Measurements from ENCODE around the gene HERC2.
"Not testable (repeated sequence)": the region's sequence is repeated elsewhere in the genome, so short reads cannot be mapped to it uniquely, and the experiment has no call there.

- TF ChIP-seq, protein P1, sequence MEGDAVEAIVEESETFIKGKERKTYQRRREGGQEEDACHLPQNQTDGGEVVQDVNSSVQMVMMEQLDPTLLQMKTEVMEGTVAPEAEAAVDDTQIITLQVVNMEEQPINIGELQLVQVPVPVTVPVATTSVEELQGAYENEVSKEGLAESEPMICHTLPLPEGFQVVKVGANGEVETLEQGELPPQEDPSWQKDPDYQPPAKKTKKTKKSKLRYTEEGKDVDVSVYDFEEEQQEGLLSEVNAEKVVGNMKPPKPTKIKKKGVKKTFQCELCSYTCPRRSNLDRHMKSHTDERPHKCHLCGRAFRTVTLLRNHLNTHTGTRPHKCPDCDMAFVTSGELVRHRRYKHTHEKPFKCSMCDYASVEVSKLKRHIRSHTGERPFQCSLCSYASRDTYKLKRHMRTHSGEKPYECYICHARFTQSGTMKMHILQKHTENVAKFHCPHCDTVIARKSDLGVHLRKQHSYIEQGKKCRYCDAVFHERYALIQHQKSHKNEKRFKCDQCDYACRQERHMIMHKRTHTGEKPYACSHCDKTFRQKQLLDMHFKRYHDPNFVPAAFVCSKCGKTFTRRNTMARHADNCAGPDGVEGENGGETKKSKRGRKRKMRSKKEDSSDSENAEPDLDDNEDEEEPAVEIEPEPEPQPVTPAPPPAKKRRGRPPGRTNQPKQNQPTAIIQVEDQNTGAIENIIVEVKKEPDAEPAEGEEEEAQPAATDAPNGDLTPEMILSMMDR (IDR thresholded peaks at IDR 0.05; ENCODE audit: low read depth, low read length, missing input control), result not testable (repeated sequence)
- TF ChIP-seq EGR1 (IDR thresholded peaks at IDR 0.05; ENCODE audit: low read depth in 2 of 2); RXRA (IDR thresholded peaks at IDR 0.05); RAD21 (IDR thresholded peaks at IDR 0.05); JUND (IDR thresholded peaks at IDR 0.05): not testable (repeated sequence)
- TF ChIP-seq, protein P2, sequence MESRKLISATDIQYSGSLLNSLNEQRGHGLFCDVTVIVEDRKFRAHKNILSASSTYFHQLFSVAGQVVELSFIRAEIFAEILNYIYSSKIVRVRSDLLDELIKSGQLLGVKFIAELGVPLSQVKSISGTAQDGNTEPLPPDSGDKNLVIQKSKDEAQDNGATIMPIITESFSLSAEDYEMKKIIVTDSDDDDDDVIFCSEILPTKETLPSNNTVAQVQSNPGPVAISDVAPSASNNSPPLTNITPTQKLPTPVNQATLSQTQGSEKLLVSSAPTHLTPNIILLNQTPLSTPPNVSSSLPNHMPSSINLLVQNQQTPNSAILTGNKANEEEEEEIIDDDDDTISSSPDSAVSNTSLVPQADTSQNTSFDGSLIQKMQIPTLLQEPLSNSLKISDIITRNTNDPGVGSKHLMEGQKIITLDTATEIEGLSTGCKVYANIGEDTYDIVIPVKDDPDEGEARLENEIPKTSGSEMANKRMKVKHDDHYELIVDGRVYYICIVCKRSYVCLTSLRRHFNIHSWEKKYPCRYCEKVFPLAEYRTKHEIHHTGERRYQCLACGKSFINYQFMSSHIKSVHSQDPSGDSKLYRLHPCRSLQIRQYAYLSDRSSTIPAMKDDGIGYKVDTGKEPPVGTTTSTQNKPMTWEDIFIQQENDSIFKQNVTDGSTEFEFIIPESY (IDR thresholded peaks at IDR 0.05), result not testable (repeated sequence)
- TF ChIP-seq, protein P3, sequence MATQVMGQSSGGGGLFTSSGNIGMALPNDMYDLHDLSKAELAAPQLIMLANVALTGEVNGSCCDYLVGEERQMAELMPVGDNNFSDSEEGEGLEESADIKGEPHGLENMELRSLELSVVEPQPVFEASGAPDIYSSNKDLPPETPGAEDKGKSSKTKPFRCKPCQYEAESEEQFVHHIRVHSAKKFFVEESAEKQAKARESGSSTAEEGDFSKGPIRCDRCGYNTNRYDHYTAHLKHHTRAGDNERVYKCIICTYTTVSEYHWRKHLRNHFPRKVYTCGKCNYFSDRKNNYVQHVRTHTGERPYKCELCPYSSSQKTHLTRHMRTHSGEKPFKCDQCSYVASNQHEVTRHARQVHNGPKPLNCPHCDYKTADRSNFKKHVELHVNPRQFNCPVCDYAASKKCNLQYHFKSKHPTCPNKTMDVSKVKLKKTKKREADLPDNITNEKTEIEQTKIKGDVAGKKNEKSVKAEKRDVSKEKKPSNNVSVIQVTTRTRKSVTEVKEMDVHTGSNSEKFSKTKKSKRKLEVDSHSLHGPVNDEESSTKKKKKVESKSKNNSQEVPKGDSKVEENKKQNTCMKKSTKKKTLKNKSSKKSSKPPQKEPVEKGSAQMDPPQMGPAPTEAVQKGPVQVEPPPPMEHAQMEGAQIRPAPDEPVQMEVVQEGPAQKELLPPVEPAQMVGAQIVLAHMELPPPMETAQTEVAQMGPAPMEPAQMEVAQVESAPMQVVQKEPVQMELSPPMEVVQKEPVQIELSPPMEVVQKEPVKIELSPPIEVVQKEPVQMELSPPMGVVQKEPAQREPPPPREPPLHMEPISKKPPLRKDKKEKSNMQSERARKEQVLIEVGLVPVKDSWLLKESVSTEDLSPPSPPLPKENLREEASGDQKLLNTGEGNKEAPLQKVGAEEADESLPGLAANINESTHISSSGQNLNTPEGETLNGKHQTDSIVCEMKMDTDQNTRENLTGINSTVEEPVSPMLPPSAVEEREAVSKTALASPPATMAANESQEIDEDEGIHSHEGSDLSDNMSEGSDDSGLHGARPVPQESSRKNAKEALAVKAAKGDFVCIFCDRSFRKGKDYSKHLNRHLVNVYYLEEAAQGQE (IDR thresholded peaks at IDR 0.05), result not testable (repeated sequence)
Measured at GRCh38 chr15:28310454-28310853, 11.5 kb downstream of the HERC2 start.
